Activated CD8-positive, alpha-beta memory T cell treated with anti-CD3 and anti-CD28 coated beads, Interleukin-2, amount 50 U/mL, for 24 hours (primary cell): ENCODE results near the gene SERPINE1.
"Not testable (repeated sequence)": the region's sequence is repeated elsewhere in the genome, so short reads cannot be mapped to it uniquely, and the experiment has no call there.

Experiments
- DNase-seq: peaks from one replicate; pipeline ENCODE4 v3.0.0-alpha.2; 2020; ENCODE audit errors: extremely low read depth

SERPINE1 gene

GRCh38 chr7:101102026-101102425 lies 24.9 kb upstream of the SERPINE1 start:
- DNase-seq = no peak

GRCh38 chr7:101103701-101104100 lies 23.2 kb upstream of the SERPINE1 start:
- DNase-seq = not testable (repeated sequence)

GRCh38 chr7:101104193-101104713 lies 22.7 kb upstream of the SERPINE1 start:
- DNase-seq = no peak

GRCh38 chr7:101104799-101105198 lies 22.1 kb upstream of the SERPINE1 start:
- no peak for DNase-seq

- not testable (repeated sequence) for DNase-seq
Observed at GRCh38 chr7:101105248-101105647, 21.7 kb upstream of the SERPINE1 start.

GRCh38 chr7:101106386-101106785 lies 20.5 kb upstream of the SERPINE1 start:
- DNase-seq = no peak

GRCh38 chr7:101108330-101108857 lies 18.5 kb upstream of the SERPINE1 start:
- no peak for DNase-seq

- no peak for DNase-seq
Observed at GRCh38 chr7:101108961-101109360, 17.9 kb upstream of the SERPINE1 start.

GRCh38 chr7:101109368-101109767 lies 17.5 kb upstream of the SERPINE1 start:
- DNase-seq = no peak

GRCh38 chr7:101111261-101111660 lies 15.6 kb upstream of the SERPINE1 start:
- no peak for DNase-seq

- DNase-seq = no peak
Observed at GRCh38 chr7:101112233-101112632, 14.7 kb upstream of the SERPINE1 start.

- DNase-seq = not testable (repeated sequence)
Observed at GRCh38 chr7:101113140-101113539, 13.8 kb upstream of the SERPINE1 start.

GRCh38 chr7:101113836-101114235 lies 13.1 kb upstream of the SERPINE1 start:
- DNase-seq = no peak

- no peak for DNase-seq
Observed at GRCh38 chr7:101114492-101114891, 12.4 kb upstream of the SERPINE1 start.

GRCh38 chr7:101115215-101115614 lies 11.7 kb upstream of the SERPINE1 start:
- DNase-seq = no peak

- DNase-seq = no peak
Observed at GRCh38 chr7:101116898-101117297, 10.0 kb upstream of the SERPINE1 start.

- DNase-seq = no peak
Observed at GRCh38 chr7:101118856-101119255, 8.0 kb upstream of the SERPINE1 start.

GRCh38 chr7:101119876-101120275 lies 7.0 kb upstream of the SERPINE1 start:
- no peak for DNase-seq

- no peak for DNase-seq
Observed at GRCh38 chr7:101120315-101120714, 6.6 kb upstream of the SERPINE1 start.

- DNase-seq = not testable (repeated sequence)
Observed at GRCh38 chr7:101121631-101121990, 5.3 kb upstream of the SERPINE1 start.

- DNase-seq = no peak
Observed at GRCh38 chr7:101121991-101122932, 4.6 kb upstream of the SERPINE1 start.

GRCh38 chr7:101122933-101123702 lies 3.8 kb upstream of the SERPINE1 start:
- no peak for DNase-seq
